OCI-LY3 (cell line): ENCODE results near the gene DELE1.

ENCODE experiments used
- EZH2phosphoT487 ChIP-seq: fragments of 200-600 bp; shearing (Covaris generic); IDR thresholded peaks from 2 replicates; pipeline ENCODE4 v1.6.1; 2018; ENCODE audit warnings: antibody characterized with exemption, mixed run types, low read depth
- TF ChIP-seq, protein P1 (sequence below): fragments of 200-600, 300-600 bp; sonication (generic); IDR thresholded peaks from 2 replicates; pipeline ENCODE4 v1.5.1; 2014; ENCODE audit warnings: antibody characterized with exemption, low read length, low read depth

DNA sequence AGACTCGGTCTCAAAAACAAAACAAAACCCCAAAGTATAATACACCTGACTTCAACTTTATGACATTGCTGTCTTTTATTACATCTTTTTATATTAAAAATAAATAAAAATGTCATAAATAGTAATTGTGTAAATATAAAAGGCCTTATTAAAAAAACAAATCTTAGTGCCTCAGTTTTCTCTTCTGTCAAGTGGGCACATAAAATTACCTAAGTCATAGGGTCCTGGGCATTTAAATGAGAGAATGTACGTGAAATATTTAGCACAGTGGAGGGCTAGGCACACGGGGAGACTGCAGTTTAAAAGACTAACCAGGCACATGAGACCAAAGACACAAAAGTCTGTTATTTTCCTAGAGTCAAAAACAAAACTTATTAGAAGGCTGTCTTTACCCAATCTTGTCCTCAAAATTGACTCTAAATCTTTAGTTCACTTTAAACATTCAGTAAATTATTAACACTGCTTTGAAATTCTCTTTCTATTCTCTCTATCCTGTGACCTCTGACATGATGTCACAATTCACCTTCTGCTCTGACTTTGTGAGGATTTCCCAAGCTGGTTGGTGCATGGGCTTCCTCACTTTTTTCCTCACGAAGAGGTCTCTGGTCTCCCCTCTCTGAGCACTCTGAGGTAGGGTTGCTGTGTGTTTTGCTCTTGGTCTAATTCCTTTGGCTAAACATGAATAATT lies 42.7 kb downstream of the DELE1 start:
- TF ChIP-seq, protein P1, sequence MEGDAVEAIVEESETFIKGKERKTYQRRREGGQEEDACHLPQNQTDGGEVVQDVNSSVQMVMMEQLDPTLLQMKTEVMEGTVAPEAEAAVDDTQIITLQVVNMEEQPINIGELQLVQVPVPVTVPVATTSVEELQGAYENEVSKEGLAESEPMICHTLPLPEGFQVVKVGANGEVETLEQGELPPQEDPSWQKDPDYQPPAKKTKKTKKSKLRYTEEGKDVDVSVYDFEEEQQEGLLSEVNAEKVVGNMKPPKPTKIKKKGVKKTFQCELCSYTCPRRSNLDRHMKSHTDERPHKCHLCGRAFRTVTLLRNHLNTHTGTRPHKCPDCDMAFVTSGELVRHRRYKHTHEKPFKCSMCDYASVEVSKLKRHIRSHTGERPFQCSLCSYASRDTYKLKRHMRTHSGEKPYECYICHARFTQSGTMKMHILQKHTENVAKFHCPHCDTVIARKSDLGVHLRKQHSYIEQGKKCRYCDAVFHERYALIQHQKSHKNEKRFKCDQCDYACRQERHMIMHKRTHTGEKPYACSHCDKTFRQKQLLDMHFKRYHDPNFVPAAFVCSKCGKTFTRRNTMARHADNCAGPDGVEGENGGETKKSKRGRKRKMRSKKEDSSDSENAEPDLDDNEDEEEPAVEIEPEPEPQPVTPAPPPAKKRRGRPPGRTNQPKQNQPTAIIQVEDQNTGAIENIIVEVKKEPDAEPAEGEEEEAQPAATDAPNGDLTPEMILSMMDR = no peak
- TF ChIP-seq EZH2phosphoT487 = no peak
